Motor neuron (in vitro differentiated cells): ENCODE data around the gene VPS45. TPM values are rescaled to one million over a fixed set of nuclear protein-coding genes. Genes with fewer than 3 reads are reported as not detected.

Experiments
- ATAC-seq, 8 experiments: fragments of 200-7000 bp; cut with Tn5 transposase; replicated peaks in 6 of 8; 2 replicates each; pipeline ENCODE4 v1.8.0; 2021; ENCODE audit warnings: mild to moderate bottlenecking in 8 of 8, moderate library complexity in 8 of 8
- H3K27ac ChIP-seq, 2 donors: fragments of 250-450 bp; sonication (Bioruptor Pico); 2 replicates each; pipeline ENCODE4 v1.9.0; 2021; ENCODE audit warnings: antibody characterized with exemption in 2 of 2, mild to moderate bottlenecking in 2 of 2, moderate library complexity in 1 of 2
- H3K4me1 ChIP-seq, 2 donors: fragments of 250-450 bp; sonication (Bioruptor Pico); replicated peaks in 1 of 2; 2 replicates each; pipeline ENCODE4 v1.6.1; 2021; ENCODE audit warnings: antibody characterized with exemption in 2 of 2, mild to moderate bottlenecking in 2 of 2, moderate library complexity in 1 of 2
- H3K4me3 ChIP-seq, 5 donors: fragments of 250-450 bp; sonication (Bioruptor Pico); 2 replicates each; pipeline ENCODE4 v1.9.0; 2021; ENCODE audit warnings: antibody characterized with exemption in 5 of 5, mild to moderate bottlenecking in 5 of 5, moderate library complexity in 4 of 5
- WGBS, 10 experiments: fragments of 450-650 bp; shearing (Covaris generic); methylation state at CpG; one replicate each; pipeline ENCODE4 v1.0.0; 2022; 5-methylcytosine and 5-hydroxymethylcytosine counted together
- in situ Hi-C, 9 experiments: fragments of 400-800 bp; cut with MboI; loops; one replicate each; pipeline ENCODE4 v1.15.0; 2021; ENCODE audit warnings: low sequenced_read_pairs in 9 of 9, low pct_unique_long_range_greater_than_20kb in 2 of 9; ENCODE audit not compliant: unreplicated experiment in 9 of 9
- total RNA-seq, 8 experiments: library from RNA; unstranded; fragments of 300-600 nt; gene quantifications; 2 replicates each; pipeline versions ENCODE4 v1.2.3 to v1.2.4, GENCODE V29; 2022

The VPS45 gene
- total RNA-seq, 8 experiments from 2014 or later = 37.4 to 109 (median 75.6) TPM

DNA sequence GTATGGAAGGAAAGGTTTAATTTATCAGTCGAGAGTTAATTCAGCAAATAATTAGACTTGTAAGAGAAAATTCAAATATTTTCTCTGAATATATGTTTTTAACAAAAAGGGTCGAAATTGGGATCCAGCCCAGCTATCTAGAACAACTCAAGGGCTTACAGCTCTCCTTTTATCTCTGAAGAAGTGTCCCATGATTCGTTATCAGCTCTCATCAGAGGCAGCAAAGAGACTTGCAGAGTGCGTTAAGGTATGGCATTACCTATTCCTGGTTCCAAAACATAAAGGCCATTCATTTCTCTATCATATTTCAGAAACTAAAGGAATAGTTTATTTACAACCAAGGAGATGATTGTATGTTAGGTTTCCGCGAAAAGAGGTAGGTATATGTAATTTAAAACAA lies 9.4 kb downstream of the VPS45 start:
- 79 to 100% (median 88%) methylated on average over 2 to 6 of the region's 6 CpGs for WGBS, 10 experiments
- H3K4me1 ChIP-seq = no peaks in the 10 kb centered on the region
- in situ Hi-C loops = loop anchor here in 4 of 9 experiments (10.0 to 25.0 kb wide), 3 partner anchors 88 to 110 kb away; no protein-coding TSS in a partner anchor
- H3K4me3 ChIP-seq = no peak overlapping the region
- ATAC-seq = no peak
- no peak overlapping the region for H3K27ac ChIP-seq

GRCh38 chr1:150080784-150081183 lies 13.2 kb downstream of the VPS45 start:
- ATAC-seq = no peak
- H3K27ac ChIP-seq = no peak overlapping the region
- H3K4me3 ChIP-seq = no peak overlapping the region
- no peaks in the 10 kb centered on the region for H3K4me1 ChIP-seq
- in situ Hi-C loops = loop anchor here in 2 of 9 experiments (25.0 kb wide), 1 partner anchor 107 kb away; no protein-coding TSS in a partner anchor

DNA sequence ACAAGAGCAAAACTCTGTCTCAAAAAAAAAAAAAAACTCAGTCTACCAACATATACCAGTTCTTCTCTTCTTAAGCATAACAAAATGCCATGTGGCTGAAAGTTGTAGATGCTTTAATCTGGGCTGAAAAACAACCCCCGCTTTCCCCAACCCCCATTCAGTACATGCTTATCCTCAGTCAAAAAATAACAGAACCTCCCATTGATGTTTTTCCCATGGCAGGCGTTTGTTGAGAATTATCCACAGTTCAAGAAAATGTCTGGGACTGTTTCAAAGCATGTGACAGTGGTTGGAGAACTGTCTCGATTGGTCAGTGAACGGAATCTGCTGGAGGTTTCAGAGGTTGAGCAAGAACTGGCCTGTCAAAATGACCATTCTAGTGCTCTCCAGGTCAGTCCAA lies 14.9 kb downstream of the VPS45 start:
- in situ Hi-C loops = loop anchor here in 2 of 9 experiments (25.0 kb wide), 1 partner anchor 105 kb away; no protein-coding TSS in a partner anchor
- Histone ChIP-seq H3K4me3 (no peak overlapping the region), H3K4me1 (no peaks in the 10 kb centered on the region), H3K27ac (no peak overlapping the region)
- WGBS, 10 experiments = 0 to 100% (median 97%) methylated on average over 1 to 4 of the region's 4 CpGs; no CpG with 5 or more reads in 2 of the 10 experiments
- ATAC-seq = no peak

DNA sequence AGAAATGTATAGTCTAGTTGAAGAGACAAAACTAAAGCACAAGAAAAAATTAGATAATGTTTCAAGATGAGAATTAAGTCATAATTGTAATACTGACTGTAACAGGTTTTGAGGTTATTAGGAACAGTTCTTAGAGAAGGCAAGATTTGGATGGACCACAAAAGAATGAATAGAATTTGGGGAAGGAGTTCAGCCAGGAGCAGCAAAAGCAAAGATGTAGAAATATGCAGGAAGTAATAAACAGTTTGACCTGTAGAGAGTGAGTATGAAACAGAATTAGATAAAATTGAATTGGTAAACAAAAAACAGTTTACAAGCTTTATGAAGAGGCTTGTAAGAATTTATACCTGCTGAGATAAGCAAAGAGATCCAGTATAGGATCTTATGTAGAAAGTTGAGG lies 16.3 kb downstream of the VPS45 start:
- no peak overlapping the region for H3K27ac ChIP-seq
- ATAC-seq = no peak
- H3K4me3 ChIP-seq = no peak overlapping the region
- in situ Hi-C loops = loop anchor here in 2 of 9 experiments (25.0 kb wide), 1 partner anchor 103 kb away; no protein-coding TSS in a partner anchor
- H3K4me1 ChIP-seq = no peaks in the 10 kb centered on the region

- 46 to 92% (median 70%) methylated on average over 1 to 2 of the region's 2 CpGs; no CpG with 5 or more reads in 1 of the 10 experiments for WGBS, 10 experiments
- Histone ChIP-seq H3K4me1 (no peaks in the 10 kb centered on the region), H3K4me3 (no peak overlapping the region), H3K27ac (no peak overlapping the region)
- ATAC-seq = no peak
- in situ Hi-C loops = loop anchor here in 2 of 9 experiments (25.0 kb wide), 1 partner anchor 102 kb away; no protein-coding TSS in a partner anchor
Measured at GRCh38 chr1:150085406-150085805, 17.8 kb downstream of the VPS45 start.

- no peak overlapping the region for H3K27ac ChIP-seq
- WGBS, 10 experiments = 0 to 100% (median 94%) methylated on average over 1 to 2 of the region's 2 CpGs; no CpG with 5 or more reads in 2 of the 10 experiments
Measured at GRCh38 chr1:150087415-150087814, 19.8 kb downstream of the VPS45 start.

GRCh38 chr1:150089846-150090520 lies 22.4 kb downstream of the VPS45 start:
- in situ Hi-C loops = loop anchor here in 2 of 9 experiments (25.0 kb wide), 1 partner anchor 97 kb away; no protein-coding TSS in a partner anchor
- 86 to 100% (median 96%) methylated on average over 1 to 3 of the region's 3 CpGs for WGBS, 10 experiments
- Histone ChIP-seq H3K27ac (no peak overlapping the region), H3K4me3 (no peak overlapping the region), H3K4me1 (no peaks in the 10 kb centered on the region)
- no peak for ATAC-seq

More at GRCh38 chr1:150087415-150087814, 19.8 kb downstream of the VPS45 start:
- no peak for ATAC-seq
- H3K4me1 ChIP-seq = no peaks in the 10 kb centered on the region
- in situ Hi-C loops = loop anchor here in 2 of 9 experiments (25.0 kb wide), 1 partner anchor 100 kb away; no protein-coding TSS in a partner anchor
- H3K4me3 ChIP-seq = no peak overlapping the region

GRCh38 chr1:150092180-150092791 lies 24.7 kb downstream of the VPS45 start:
- no peaks in the 10 kb centered on the region for H3K4me1 ChIP-seq
- no peak overlapping the region for H3K27ac ChIP-seq
- WGBS, 10 experiments = 57 to 100% (median 89%) methylated on average over 1 to 3 of the region's 3 CpGs
- H3K4me3 ChIP-seq = no peak overlapping the region
- ATAC-seq = no peak
- in situ Hi-C loops = loop anchor here in 2 of 9 experiments (25.0 kb wide), 1 partner anchor 95 kb away; no protein-coding TSS in a partner anchor

DNA sequence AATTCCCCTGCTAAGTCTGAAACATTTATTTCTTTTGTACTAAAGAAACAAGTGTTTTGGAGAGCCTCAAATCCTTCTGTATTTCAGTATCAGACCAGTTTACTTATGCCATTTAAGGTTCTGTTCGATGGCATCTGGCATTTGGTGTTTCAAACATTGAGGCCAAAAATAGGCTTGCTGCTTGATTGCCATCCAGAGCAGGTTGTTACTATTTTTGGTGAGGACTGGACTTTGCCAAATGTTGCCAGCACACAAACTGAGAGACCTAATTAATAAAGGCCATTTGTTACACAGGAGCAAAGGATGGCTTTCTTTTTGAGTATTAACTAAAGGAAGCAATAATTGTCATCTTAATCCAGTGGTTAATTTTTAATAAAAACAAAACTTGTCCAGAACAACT lies 26.2 kb downstream of the VPS45 start:
- H3K4me3 ChIP-seq = no peak overlapping the region
- in situ Hi-C loops = loop anchor here in 2 of 9 experiments (25.0 kb wide), 1 partner anchor 93 kb away; no protein-coding TSS in a partner anchor
- no peaks in the 10 kb centered on the region for H3K4me1 ChIP-seq
- H3K27ac ChIP-seq = no peak overlapping the region
- 75 to 100% (median 94%) methylated on average over 1 of the region's 1 CpG; no CpG with 5 or more reads in 2 of the 10 experiments for WGBS, 10 experiments
- ATAC-seq = no peak

- Histone ChIP-seq H3K4me1 (no peaks in the 10 kb centered on the region), H3K4me3 (no peak overlapping the region), H3K27ac (no peak overlapping the region)
- peak in 2 of 8 experiments; percentile 74 to 98 for ATAC-seq
- in situ Hi-C loops = loop anchor here in 2 of 9 experiments (25.0 kb wide), 1 partner anchor 93 kb away; no protein-coding TSS in a partner anchor
- 13 to 100% (median 92%) methylated on average over 1 to 3 of the region's 3 CpGs for WGBS, 10 experiments
Measured at GRCh38 chr1:150094734-150095265, 27.2 kb downstream of the VPS45 start.

- 17 to 100% (median 60%) methylated on average over 1 of the region's 1 CpG; no CpG with 5 or more reads in 3 of the 10 experiments for WGBS, 10 experiments
- ATAC-seq = peak in 3 of 8 experiments; percentile 39 to 54 (median 41)
- no peak overlapping the region for H3K4me3 ChIP-seq
- H3K27ac ChIP-seq = no peak overlapping the region
- no peaks in the 10 kb centered on the region for H3K4me1 ChIP-seq
- in situ Hi-C loops = no loop called here
Measured at GRCh38 chr1:150102986-150103385, 35.4 kb downstream of the VPS45 start.

DNA sequence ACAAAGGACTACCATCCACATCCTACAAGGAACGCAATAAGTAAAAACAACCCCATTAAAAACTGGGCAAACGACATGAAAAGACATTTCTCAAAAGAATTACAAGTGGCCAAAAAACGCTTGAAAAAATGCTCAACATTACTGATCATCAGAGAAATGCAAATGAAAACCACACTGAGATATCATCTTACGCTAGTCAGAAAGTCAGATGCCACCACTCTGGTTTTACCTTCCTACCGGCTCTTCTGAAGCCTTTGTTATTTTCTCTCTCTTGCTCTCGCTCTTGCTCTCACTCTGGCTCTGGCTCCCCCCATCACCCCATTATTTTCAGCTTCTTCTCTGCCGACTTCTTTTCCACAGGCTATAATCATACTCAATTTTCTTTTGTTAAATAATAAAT lies 38.8 kb downstream of the VPS45 start:
- H3K4me1 ChIP-seq = no peaks in the 10 kb centered on the region
- ATAC-seq = peak in 1 of 8 experiments; percentile 69
- 61 to 91% (median 88%) methylated on average over 3 to 7 of the region's 7 CpGs; no CpG with 5 or more reads in 1 of the 10 experiments for WGBS, 10 experiments
- in situ Hi-C loops = no loop called here
- no peak overlapping the region for H3K27ac ChIP-seq
- no peak overlapping the region for H3K4me3 ChIP-seq

DNA sequence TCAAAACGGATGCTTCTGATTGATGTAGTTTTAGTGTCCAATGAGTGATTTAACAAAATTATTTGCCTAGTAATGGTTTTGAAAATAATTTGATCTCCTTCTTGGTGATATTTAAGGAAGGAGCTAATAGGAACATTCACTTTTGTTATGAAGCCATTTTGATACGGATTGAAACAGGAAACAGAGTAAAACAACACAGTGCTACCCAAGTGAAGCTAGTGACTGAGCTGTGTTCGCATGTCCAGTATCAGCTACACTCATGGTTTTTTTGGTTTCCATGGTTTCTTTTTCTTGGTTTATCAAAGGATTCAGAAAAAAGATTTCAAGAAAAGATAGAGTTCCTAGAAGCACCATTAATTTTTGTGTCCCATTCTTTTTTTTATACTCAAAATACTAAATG lies 42.0 kb downstream of the VPS45 start:
- H3K27ac ChIP-seq = no peak overlapping the region
- WGBS, 10 experiments = 82 to 100% (median 96%) methylated on average over 2 to 3 of the region's 3 CpGs
- no peaks in the 10 kb centered on the region for H3K4me1 ChIP-seq
- H3K4me3 ChIP-seq = no peak overlapping the region
- no peak for ATAC-seq
- in situ Hi-C loops = no loop called here
